GM12878 (cell line): ENCODE measurements around the gene MAF. TPM values are rescaled to one million over a fixed set of nuclear protein-coding genes. Genes with fewer than 3 reads are reported as not detected.

Experiments used
- ATAC-seq: fragments of 200-7000 bp; cut with Tn5 transposase; 3 replicates; pipeline ENCODE4 v1.9.1; 2020; ENCODE audit warnings: mild to moderate bottlenecking, moderate library complexity
- BruUV-seq: library from RNA; stranded (reverse); fragments of 400-500 nt; replicated peaks from 2 replicates; lab custom pipeline; 2021; lab: Mats Ljungman, UMichigan
- CTCF ChIA-PET: fragments of 300-600 bp; sonication (Branson Sonifier 250); formaldehyde crosslinking; extraction: SDS; loops from one replicate; lab custom pipeline; 2021; ENCODE audit warnings: inconsistent platforms; lab: Yijun Ruan, JAX
- POLR2A ChIA-PET: fragments of 350-600 bp; formaldehyde crosslinking; extraction: SDS; loops from one replicate; lab custom pipeline; 2021; ENCODE audit warnings: inconsistent platforms; lab: Charles Lee
- RAD21 ChIA-PET: fragments of 300-600 bp; sonication (Branson Sonifier 250); formaldehyde crosslinking; loops from one replicate; lab custom pipeline; 2023; ENCODE audit warnings: antibody characterized with exemption; ENCODE audit not compliant: unreplicated experiment; lab: Charles Lee
- SMC1A ChIA-PET: fragments of 300-600 bp; sonication (Branson Sonifier 250); formaldehyde crosslinking; loops from one replicate; lab custom pipeline; 2023; ENCODE audit not compliant: unreplicated experiment, uncharacterized antibody; lab: Charles Lee
- DNase-seq: peaks from one replicate; pipeline ENCODE4 v3.0.0-alpha.2; 2011; ENCODE audit warnings: low read depth, low spot score
- FAIRE-seq: peaks from 3 replicates; lab custom pipeline; 2011; peaks lifted over from hg19 to GRCh38; lab: Jason Lieb, UNC
- H2AFZ ChIP-seq: 2 replicates; pipeline ENCODE4 v1.6.0; 2011; ENCODE audit warnings: low read depth, low read length, control low read depth; ENCODE audit not compliant: control insufficient read depth
- H3K27ac ChIP-seq: 2 replicates; pipeline ENCODE4 v1.5.1; 2011; ENCODE audit warnings: control low read depth; ENCODE audit not compliant: control insufficient read depth, insufficient read depth
- H3K27me3 ChIP-seq, 2 experiments: replicated peaks in 1 of 2; 2 replicates each; pipeline versions ENCODE4 v1.6.0 to v1.6.1; 2011; ENCODE audit warnings: low read length in 1 of 2; ENCODE audit not compliant: control insufficient read depth in 2 of 2, insufficient read depth in 2 of 2
- H3K36me3 ChIP-seq, 2 experiments: 2 replicates each; pipeline ENCODE4 v1.5.1; 2011; ENCODE audit warnings: low read length in 1 of 2; ENCODE audit not compliant: control insufficient read depth in 2 of 2, insufficient read depth in 2 of 2
- H3K4me1 ChIP-seq: 2 replicates; pipeline ENCODE4 v1.6.1; 2011; ENCODE audit warnings: mild to moderate bottlenecking, low read length, moderate library complexity, mixed read lengths; ENCODE audit not compliant: control insufficient read depth, insufficient read depth
- H3K4me2 ChIP-seq: 2 replicates; pipeline ENCODE4 v1.6.0; 2011; ENCODE audit warnings: control low read depth; ENCODE audit not compliant: control insufficient read depth, insufficient read depth
- H3K4me3 ChIP-seq: fragments of 200-600 bp; sonication (generic); 2 replicates; pipeline ENCODE4 v1.5.1; 2016
- H3K79me2 ChIP-seq: 2 replicates; pipeline ENCODE4 v1.6.0; 2011; ENCODE audit warnings: low read length; ENCODE audit not compliant: control insufficient read depth, insufficient read depth
- H3K9ac ChIP-seq: 2 replicates; pipeline ENCODE4 v1.8.0; 2011; ENCODE audit warnings: low read length, control low read depth, mixed read lengths; ENCODE audit not compliant: control insufficient read depth, insufficient read depth
- H3K9me3 ChIP-seq: replicated peaks from 3 replicates; pipeline ENCODE4 v1.5.1; 2011; ENCODE audit warnings: mild to moderate bottlenecking, low read length; ENCODE audit not compliant: control insufficient read depth, insufficient read depth
- H4K20me1 ChIP-seq: 2 replicates; pipeline ENCODE4 v1.6.0; 2011; ENCODE audit not compliant: control insufficient read depth, insufficient read depth
- RFX5 ChIP-seq: IDR thresholded peaks from 2 replicates; pipeline ENCODE4 v1.6.1; 2011; ENCODE audit warnings: low read depth, low read length, improper control_type of control experiment
- SMC3 ChIP-seq: IDR thresholded peaks from 2 replicates; pipeline ENCODE4 v1.6.1; 2011; ENCODE audit warnings: low read length, improper control_type of control experiment, borderline replicate concordance
- USF2 ChIP-seq: IDR thresholded peaks from 2 replicates; pipeline ENCODE4 v1.6.1; 2011; ENCODE audit warnings: low read depth, low read length, improper control_type of control experiment, borderline replicate concordance
- ZBTB33 ChIP-seq: fragments of 450-650 bp; IDR thresholded peaks from 2 replicates; pipeline ENCODE4 v1.6.1; 2017; ENCODE audit warnings: mild to moderate bottlenecking
- ZNF274 ChIP-seq: IDR thresholded peaks from one replicate; pipeline ENCODE4 v1.8.0; 2011; ENCODE audit not compliant: insufficient read length, insufficient read depth
- ZSCAN29 ChIP-seq: fragments of 450-650 bp; IDR thresholded peaks from 2 replicates; pipeline ENCODE4 v1.6.1; 2017; ENCODE audit warnings: mild to moderate bottlenecking, moderate library complexity
- WGBS: methylation state at CpG from one replicate; pipeline ENCODE4 v1.1.6; 2016; ENCODE audit warnings: low lambda C conversion rate; ENCODE audit not compliant: insufficient replicate concordance, insufficient coverage; ENCODE audit errors: missing lambda C conversion rate; 5-methylcytosine and 5-hydroxymethylcytosine counted together
- in situ Hi-C: fragments of 300-500 bp; cut with MboI; formaldehyde crosslinking; loops from 9 replicates; pipeline ENCODE4 v1.14.3; 2018; ENCODE audit warnings: mixed read lengths
- intact Hi-C: fragments of 100-400 bp; cut with micrococcal nuclease; formaldehyde crosslinking; loops from one replicate; pipeline ENCODE4 v1.14.2; 2022; ENCODE audit not compliant: unreplicated experiment
- polyA plus RNA-seq, 11 experiments: library from polyadenylated mRNA; depleted of rRNA in 4 of 11; unstranded in 6 of 11; stranded (reverse) in 5 of 11; fragments of >200 nt; fragmentation: Nextera tagmentation in 4 of 11; fragmentation: Illumina TruSeq in 1 of 11; extraction: Ambion mirVana in 4 of 11; extraction: Trizol in 1 of 11; gene quantifications; 1 replicate in 1 of 11; 2 replicates in 10 of 11; pipeline versions ENCODE4 v1.2.1 to v1.2.3, GENCODE V29; 2011 to 2016; ENCODE audit warnings: inconsistent platforms in 2 of 11, missing spikeins in 2 of 11, low read depth in 1 of 11
- total RNA-seq, 4 experiments: library from RNA; depleted of rRNA in 3 of 4; stranded (reverse); fragments of >200 nt in 3 of 4; fragmentation: Illumina TruSeq in 1 of 4; extraction: Trizol in 1 of 4; gene quantifications; 2 replicates each; pipeline versions ENCODE4 v1.2.1 to v1.2.3, GENCODE V29; 2013 to 2021

The MAF gene
- total and polyA plus RNA-seq, 10 of the 15 experiments (the other 5 are each of a cell fraction or from before 2014, with no cell fraction given) = 0.03 to 0.13 TPM; not detected in 8

- RAD21 ChIA-PET = no interaction called here
- in situ Hi-C loops (no loop called here), intact Hi-C loops (no loop called here)
- Histone ChIP-seq H3K4me3 (no peak overlapping the region), H3K4me1 (no peaks in the 10 kb centered on the region), H4K20me1 (no peaks in the 10 kb centered on the region), H3K4me2 (no peak overlapping the region), H3K36me3 (no peaks in the 10 kb centered on the region), H3K27ac (no peak overlapping the region), H2AFZ (no peak overlapping the region), H3K79me2 (no peaks in the 10 kb centered on the region), H3K27me3 (no peaks in the 10 kb centered on the region; a peak in 1 of 4 replicates), H3K9ac (no peak overlapping the region), H3K9me3 (no peaks in the 10 kb centered on the region)
- BruUV-seq = no TSS peak
- CTCF ChIA-PET = no interaction called here
- ATAC-seq = no peak
- no peak for DNase-seq
- POLR2A ChIA-PET = no interaction called here
- SMC1A ChIA-PET = no interaction called here
- TF ChIP-seq RFX5 (no peak), ZBTB33 (no peak), ZNF274 (no peak), ZSCAN29 (no peak), SMC3 (no peak), USF2 (no peak)
- WGBS = 8% methylated on average over 7 of the region's 7 CpGs
- no peak for FAIRE-seq
Measured at GRCh38 chr16:79618692-79619050, 18.1 kb upstream of the MAF start.
